HG03097 (cell line): ENCODE measurements around the gene BCAR3.

ENCODE experiments used
- ATAC-seq: cut with Tn5 transposase; IDR thresholded peaks from one replicate; pipeline ENCODE4 v1.9.1; 2021; ENCODE audit not compliant: unreplicated experiment, low FRiP score

The BCAR3 gene

GRCh38 chr1:93681101-93681988, at the start of gene BCAR3:
Gene BCAR3, minus strand, starts transcription at chr1:93681837. Its CDS starts 6,907 bp downstream, at chr1:93674930.
- no peak for ATAC-seq

GRCh38 chr1:93730621-93731020, 49.0 kb upstream of the BCAR3 start:
- no peak for ATAC-seq

- ATAC-seq, result no peak
These were observed 48.3 kb upstream of the BCAR3 start for GRCh38 chr1:93729906-93730305.

GRCh38 chr1:93729502-93729901, 47.9 kb upstream of the BCAR3 start:
- ATAC-seq, result no peak

- no peak for ATAC-seq
These were observed 47.0 kb upstream of the BCAR3 start for GRCh38 chr1:93728480-93729131.

GRCh38 chr1:93723733-93724270, 42.2 kb upstream of the BCAR3 start:
- no peak for ATAC-seq

GRCh38 chr1:93723110-93723509, 41.5 kb upstream of the BCAR3 start:
- ATAC-seq, result no peak

GRCh38 chr1:93722081-93723031, 40.7 kb upstream of the BCAR3 start:
- no peak for ATAC-seq

- ATAC-seq, result no peak
These were observed 39.5 kb upstream of the BCAR3 start for GRCh38 chr1:93720956-93721626.

GRCh38 chr1:93717640-93718039, 36.0 kb upstream of the BCAR3 start:
- ATAC-seq, result no peak

- ATAC-seq, result no peak
These were observed 35.3 kb upstream of the BCAR3 start for GRCh38 chr1:93716941-93717368.

- no peak for ATAC-seq
These were observed 34.5 kb upstream of the BCAR3 start for GRCh38 chr1:93716163-93716562.

- no peak for ATAC-seq
These were observed 34.0 kb upstream of the BCAR3 start for GRCh38 chr1:93715529-93716126.

GRCh38 chr1:93714356-93714755, 32.7 kb upstream of the BCAR3 start:
- ATAC-seq, result no peak

GRCh38 chr1:93713341-93713740, 31.7 kb upstream of the BCAR3 start:
- ATAC-seq, result no peak

GRCh38 chr1:93712741-93713140, 31.1 kb upstream of the BCAR3 start:
- ATAC-seq, result no peak

GRCh38 chr1:93710499-93711453, 29.1 kb upstream of the BCAR3 start:
- no peak for ATAC-seq

GRCh38 chr1:93708734-93709481, 27.3 kb upstream of the BCAR3 start:
- ATAC-seq, result no peak
